Heart left ventricle (tissue), 16 donors: Measurements from ENCODE around the gene IGF2BP1. TPM values are rescaled to one million over a fixed set of nuclear protein-coding genes. Genes with fewer than 3 reads are reported as not detected.

Experiments used
- ATAC-seq, 4 donors: fragments of 200-7000 bp; cut with Tn5 transposase; one replicate each; pipeline ENCODE4 v1.9.1; 2020 to 2022; ENCODE audit warnings: moderate library complexity in 4 of 4, mild to moderate bottlenecking in 3 of 4, moderate number of reproducible peaks in 1 of 4
- DNase-seq, 5 donors: peaks; one replicate each; pipeline ENCODE4 v3.0.0-alpha.2; 2020
- H3K27ac ChIP-seq, 12 donors: fragments of 200-600 bp; sonication (generic) in 4 of 12; one replicate each; pipeline versions ENCODE4 v1.5.0 to v1.8.0; 2016 to 2022; ENCODE audit warnings: mild to moderate bottlenecking in 2 of 12
- H3K27me3 ChIP-seq, 9 donors: fragments of 200-600 bp; sonication (generic) in 2 of 9; one replicate each; pipeline versions ENCODE4 v1.5.1 to v1.8.0; 2016 to 2022; ENCODE audit warnings: mild to moderate bottlenecking in 3 of 9
- H3K36me3 ChIP-seq, 9 donors: fragments of 200-600 bp; sonication (generic) in 2 of 9; one replicate each; pipeline versions ENCODE4 v1.5.0 to v1.8.0; 2018 to 2022; ENCODE audit warnings: mild to moderate bottlenecking in 2 of 9
- H3K4me1 ChIP-seq, 12 donors: fragments of 200-600 bp; sonication (generic) in 4 of 12; one replicate each; pipeline versions ENCODE4 v1.5.0 to v1.8.0; 2016 to 2022; ENCODE audit warnings: mild to moderate bottlenecking in 3 of 12
- H3K4me3 ChIP-seq, 12 donors: fragments of 200-600 bp; sonication (generic) in 4 of 12; one replicate each; pipeline versions ENCODE4 v1.5.0 to v1.8.0; 2017 to 2022; ENCODE audit warnings: mild to moderate bottlenecking in 9 of 12, moderate library complexity in 4 of 12
- H3K9me3 ChIP-seq, 12 donors: fragments of 200-600 bp; sonication (generic) in 4 of 12; one replicate each; pipeline versions ENCODE4 v1.5.0 to v1.8.0; 2016 to 2022; ENCODE audit warnings: mild to moderate bottlenecking in 1 of 12
- POLR2A ChIP-seq, 2 donors: fragments of 450-650 bp; IDR thresholded peaks; one replicate each; pipeline ENCODE4 v1.6.1; 2017; ENCODE audit warnings: antibody characterized with exemption in 2 of 2, mild to moderate bottlenecking in 2 of 2, moderate library complexity in 2 of 2
- WGBS, 4 donors: extraction: QIAGEN DNeasy Blood & Tissue Kit in 2 of 4; methylation state at CpG; one replicate each; pipeline versions ENCODE4 v1.1.5 to v1.1.7; 2013 to 2018; 5-methylcytosine and 5-hydroxymethylcytosine counted together
- intact Hi-C, 10 donors: fragments of 100-400 bp; cut with DNase I; formaldehyde crosslinking; loops; one replicate each; pipeline versions ENCODE4 v1.11.1 to v1.14.2; 2022
- polyA plus RNA-seq, 2 donors: library from polyadenylated mRNA; stranded (reverse); fragments of 200-250 nt; gene quantifications; one replicate each; pipeline ENCODE4 v1.2.3, GENCODE V29; 2013
- total RNA-seq, 9 donors: library from RNA; depleted of rRNA in 2 of 9; stranded (reverse); fragments of >200 nt in 2 of 9; fragmentation: NEBNext Ultra II Directional in 3 of 9; extraction: Animal tissue kit (Norgen Biotek cat#: 25700) in 3 of 9; gene quantifications; one replicate each; pipeline versions ENCODE4 v1.1.0 to v1.2.4, GENCODE V29; 2016 to 2023
- TF ChIP-seq, protein P1 (sequence below), 12 donors: fragments of 200-600 bp; sonication (generic) in 4 of 12; IDR thresholded peaks; one replicate each; pipeline versions ENCODE4 v1.5.0 to v1.8.0; 2018 to 2022; ENCODE audit warnings: antibody characterized with exemption in 12 of 12, mild to moderate bottlenecking in 5 of 12
- donor health status: ischemic (EF 13 %, LVEDD 7.1; RV severe dilation, severe dysfunction).
- donor health status: healthy with polysubstance abuse.
- donor health status: DM: no; HTN: yes; CAD: no.
- donor health status: DM: no; HTN: no; CAD: no.
- donor health status: ischemic (EF 25% LVEDD 6.9; RV normal size, moderate dysfunction).
- donor health status: ischemic (EF 25% LVEDD 5.7; RV mildly dilated, moderate dysfunction).
- donor health status: healthy.
- donor health status: DM: yes; HTN: yes; CAD: no.
- donor health status: ischemic (EF 35%, LVEDD 5.7; RV mildly dilated, moderate dysfunction).
- donor health status: nonischemic (EF 11% LVEDD 7.7; RV severe dilation, severe dysfunction).
- donor health status: DM: yes; HTN: yes; CAD: no.
- donor health status: PGD.
- donor health status: ischemic (EF 29% LVEDD 5.4; RV normal size, mild dysfunction).
- donor health status: nonischemic (EF 23%, LVEDD 6.1; RV moderate dilation, normal function).

IGF2BP1 gene
- total and polyA plus RNA-seq, 11 donors: 0.01 TPM; not detected in 10

DNA sequence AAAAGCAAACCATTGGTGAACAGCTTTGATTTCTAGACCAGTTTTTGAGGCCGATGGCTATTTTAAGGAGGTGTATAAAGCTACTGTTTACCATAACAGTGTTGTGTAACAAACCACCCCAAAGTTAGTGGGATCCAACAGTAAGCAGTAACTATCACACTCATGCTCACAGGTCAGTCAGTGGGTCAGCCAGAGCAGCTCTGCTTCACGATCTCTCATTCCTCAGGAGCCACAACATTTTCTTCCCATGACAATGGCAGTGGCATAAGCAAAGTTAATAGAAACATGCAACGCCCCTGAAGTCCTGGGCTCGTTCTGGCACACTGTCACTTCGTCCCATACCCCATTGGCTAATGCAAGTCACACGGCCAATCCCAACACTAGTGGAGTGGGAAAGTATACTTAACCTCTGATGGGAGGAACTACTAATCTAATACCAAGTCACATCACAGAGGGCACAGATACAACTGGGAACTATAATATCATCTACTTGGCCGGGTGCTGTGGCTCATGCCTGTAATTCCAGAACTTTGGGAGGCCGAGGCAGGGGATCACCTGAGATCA is 107.4 kb downstream of the IGF2BP1 start:
- H3K27ac ChIP-seq: no peak overlapping the region
- peaks cover 0 to 12% (median 4%) of the 10 kb centered on the region in 9 donors for H3K27me3 ChIP-seq
- no peaks in the 10 kb centered on the region for H3K9me3 ChIP-seq
- peaks cover 0 to 5% (median 0%) of the 10 kb centered on the region in 12 donors for H3K4me1 ChIP-seq
- H3K4me3 ChIP-seq: no peak overlapping the region
- WGBS, 4 donors: 78 to 82% (median 81%) methylated on average over 8 of the region's 8 CpGs
- DNase-seq (no peak), ATAC-seq (no peak)
- no peak for TF ChIP-seq POLR2A (IDR thresholded peaks at IDR 0.05)
- TF ChIP-seq, protein P1, sequence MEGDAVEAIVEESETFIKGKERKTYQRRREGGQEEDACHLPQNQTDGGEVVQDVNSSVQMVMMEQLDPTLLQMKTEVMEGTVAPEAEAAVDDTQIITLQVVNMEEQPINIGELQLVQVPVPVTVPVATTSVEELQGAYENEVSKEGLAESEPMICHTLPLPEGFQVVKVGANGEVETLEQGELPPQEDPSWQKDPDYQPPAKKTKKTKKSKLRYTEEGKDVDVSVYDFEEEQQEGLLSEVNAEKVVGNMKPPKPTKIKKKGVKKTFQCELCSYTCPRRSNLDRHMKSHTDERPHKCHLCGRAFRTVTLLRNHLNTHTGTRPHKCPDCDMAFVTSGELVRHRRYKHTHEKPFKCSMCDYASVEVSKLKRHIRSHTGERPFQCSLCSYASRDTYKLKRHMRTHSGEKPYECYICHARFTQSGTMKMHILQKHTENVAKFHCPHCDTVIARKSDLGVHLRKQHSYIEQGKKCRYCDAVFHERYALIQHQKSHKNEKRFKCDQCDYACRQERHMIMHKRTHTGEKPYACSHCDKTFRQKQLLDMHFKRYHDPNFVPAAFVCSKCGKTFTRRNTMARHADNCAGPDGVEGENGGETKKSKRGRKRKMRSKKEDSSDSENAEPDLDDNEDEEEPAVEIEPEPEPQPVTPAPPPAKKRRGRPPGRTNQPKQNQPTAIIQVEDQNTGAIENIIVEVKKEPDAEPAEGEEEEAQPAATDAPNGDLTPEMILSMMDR (IDR thresholded peaks at IDR 0.05): no peak
- intact Hi-C loops: no loop called here
- no peaks in the 10 kb centered on the region for H3K36me3 ChIP-seq

Other genes starting within 250 kb of the IGF2BP1 start
- gene TTLL6, start 180.2 kb upstream of the IGF2BP1 start, total RNA-seq: under 1 TPM in 1 of 9 donors, not detected in 8; 0.55 TPM
- under 1 TPM; 0.07 to 0.15 TPM for gene TTLL6, start 180.2 kb upstream of the IGF2BP1 start, polyA plus RNA-seq
- gene CALCOCO2, start 166.3 kb upstream of the IGF2BP1 start, total RNA-seq: 100 to 1,000 TPM; 174 to 322 (median 272) TPM
- gene CALCOCO2, start 166.3 kb upstream of the IGF2BP1 start, polyA plus RNA-seq: 100 to 1,000 TPM; 102 to 122 TPM
- gene ATP5MC1, start 104.6 kb upstream of the IGF2BP1 start, total RNA-seq: 1,000 to 10,000 TPM in 1 of 9 donors, 100 to 1,000 TPM in 8; 225 to 1,147 (median 370) TPM
- 1,000 to 10,000 TPM in 1 of 2 donors, 100 to 1,000 TPM in 1; 638 to 1,709 TPM for gene ATP5MC1, start 104.6 kb upstream of the IGF2BP1 start, polyA plus RNA-seq
- gene UBE2Z, start 89.0 kb upstream of the IGF2BP1 start, total RNA-seq: 10 to 100 TPM; 31.1 to 59.0 (median 41.0) TPM
- 10 to 100 TPM; 19.3 to 56.8 TPM for gene UBE2Z, start 89.0 kb upstream of the IGF2BP1 start, polyA plus RNA-seq
- gene SNF8, start 52.5 kb upstream of the IGF2BP1 start, total RNA-seq: 100 to 1,000 TPM in 4 of 9 donors, 10 to 100 TPM in 5; 66.9 to 122 (median 96.1) TPM
- 100 to 1,000 TPM; 143 to 144 TPM for gene SNF8, start 52.5 kb upstream of the IGF2BP1 start, polyA plus RNA-seq
- gene GIP, start 28.8 kb upstream of the IGF2BP1 start, total RNA-seq: not detected
- not detected for gene GIP, start 28.8 kb upstream of the IGF2BP1 start, polyA plus RNA-seq
- under 1 TPM in 2 of 9 donors, not detected in 7; 0.07 to 0.08 TPM for gene B4GALNT2, start 135.4 kb downstream of the IGF2BP1 start, total RNA-seq
- not detected for gene B4GALNT2, start 135.4 kb downstream of the IGF2BP1 start, polyA plus RNA-seq
- gene GNGT2, start 213.2 kb downstream of the IGF2BP1 start, total RNA-seq: 1 to 10 TPM in 8 of 9 donors, under 1 TPM in 1; 0.76 to 4.9 (median 1.2) TPM
- 1 to 10 TPM; 1.8 to 2.6 TPM for gene GNGT2, start 213.2 kb downstream of the IGF2BP1 start, polyA plus RNA-seq
- gene ABI3, start 213.3 kb downstream of the IGF2BP1 start, total RNA-seq: 10 to 100 TPM in 4 of 9 donors, 1 to 10 TPM in 5; 3.3 to 16.1 (median 6.4) TPM
- 1 to 10 TPM; 3.5 to 7.7 TPM for gene ABI3, start 213.3 kb downstream of the IGF2BP1 start, polyA plus RNA-seq
- 1 to 10 TPM in 2 of 9 donors, under 1 TPM in 7; 0.35 to 1.0 (median 0.66) TPM for gene PHOSPHO1, start 233.4 kb downstream of the IGF2BP1 start, total RNA-seq
- 1 to 10 TPM in 1 of 2 donors, under 1 TPM in 1; 0.47 to 1.3 TPM for gene PHOSPHO1, start 233.4 kb downstream of the IGF2BP1 start, polyA plus RNA-seq